ENCODE results near the gene TAF4. TPM values are rescaled to one million over a fixed set of nuclear protein-coding genes. Genes with fewer than 3 reads are reported as not detected.

Gene TAF4
- total and polyA plus RNA-seq, 3 donors from 2014 or later: 30.7 to 111 (median 107) TPM

- intact Hi-C loops (cut with DNase I; ENCODE audit: low total_unique reads): no loop called here
- no peaks in the 10 kb centered on the region for H3K9me3 ChIP-seq
- H3K4me1 ChIP-seq: peaks cover 27% of the 10 kb centered on the region
- peak overlapping the region in 1 of 2 donors; percentile 29 for H3K27ac ChIP-seq
- TF ChIP-seq, protein P1, sequence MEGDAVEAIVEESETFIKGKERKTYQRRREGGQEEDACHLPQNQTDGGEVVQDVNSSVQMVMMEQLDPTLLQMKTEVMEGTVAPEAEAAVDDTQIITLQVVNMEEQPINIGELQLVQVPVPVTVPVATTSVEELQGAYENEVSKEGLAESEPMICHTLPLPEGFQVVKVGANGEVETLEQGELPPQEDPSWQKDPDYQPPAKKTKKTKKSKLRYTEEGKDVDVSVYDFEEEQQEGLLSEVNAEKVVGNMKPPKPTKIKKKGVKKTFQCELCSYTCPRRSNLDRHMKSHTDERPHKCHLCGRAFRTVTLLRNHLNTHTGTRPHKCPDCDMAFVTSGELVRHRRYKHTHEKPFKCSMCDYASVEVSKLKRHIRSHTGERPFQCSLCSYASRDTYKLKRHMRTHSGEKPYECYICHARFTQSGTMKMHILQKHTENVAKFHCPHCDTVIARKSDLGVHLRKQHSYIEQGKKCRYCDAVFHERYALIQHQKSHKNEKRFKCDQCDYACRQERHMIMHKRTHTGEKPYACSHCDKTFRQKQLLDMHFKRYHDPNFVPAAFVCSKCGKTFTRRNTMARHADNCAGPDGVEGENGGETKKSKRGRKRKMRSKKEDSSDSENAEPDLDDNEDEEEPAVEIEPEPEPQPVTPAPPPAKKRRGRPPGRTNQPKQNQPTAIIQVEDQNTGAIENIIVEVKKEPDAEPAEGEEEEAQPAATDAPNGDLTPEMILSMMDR (IDR thresholded peaks at IDR 0.05): no peak
- no peak for DNase-seq
- H3K36me3 ChIP-seq (ENCODE audit: low read depth, missing control alignments): no peaks in the 10 kb centered on the region
- H3K4me3 ChIP-seq: no peak overlapping the region
- H3K27me3 ChIP-seq: no peaks in the 10 kb centered on the region
- 87 to 88% methylated on average over 12 to 13 of the region's 13 CpGs for WGBS, 2 donors
Measured at GRCh38 chr20:62040933-62041332, 24.7 kb downstream of the TAF4 start.

DNA sequence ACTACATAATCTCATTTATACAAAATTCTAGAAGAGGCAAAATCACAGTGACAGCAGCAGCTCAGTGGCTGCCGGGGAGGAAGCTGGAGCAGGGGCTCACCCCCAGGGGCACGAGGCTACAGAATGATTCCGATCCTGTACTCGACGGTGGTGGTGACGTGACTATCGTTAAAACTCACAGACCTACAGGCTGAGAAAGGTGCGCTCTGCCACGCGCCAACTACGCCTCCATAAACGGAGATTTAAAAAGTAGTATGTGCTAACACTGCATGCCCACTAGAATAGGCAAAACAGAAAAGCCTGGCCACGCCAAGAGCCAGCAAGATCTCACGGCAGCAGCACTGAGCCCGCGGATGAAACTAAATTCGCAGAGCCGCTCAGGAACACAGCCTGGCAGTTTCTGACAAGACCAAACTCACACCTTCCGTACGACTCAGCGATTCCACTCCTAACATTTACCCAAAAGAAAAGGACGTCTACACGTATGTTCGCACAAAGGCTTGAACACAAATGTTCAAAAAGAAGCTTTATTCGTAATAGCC is 25.2 kb downstream of the TAF4 start:
- Histone ChIP-seq H3K9me3 (no peaks in the 10 kb centered on the region), H3K4me3 (no peak overlapping the region), H3K36me3 (ENCODE audit: low read depth, missing control alignments) (no peaks in the 10 kb centered on the region), H3K27me3 (no peaks in the 10 kb centered on the region), H3K27ac (peak overlapping the region in 1 of 2 donors; percentile 29), H3K4me1 (peaks cover 27% of the 10 kb centered on the region)
- DNase-seq: no peak
- TF ChIP-seq, protein P1 (IDR thresholded peaks at IDR 0.05): no peak
- TF ChIP-seq POLR2A (IDR thresholded peaks at IDR 0.05): no peak
- WGBS, 2 donors: 89% methylated on average over 25 of the region's 25 CpGs
- intact Hi-C loops (cut with DNase I; ENCODE audit: low total_unique reads): no loop called here

DNA sequence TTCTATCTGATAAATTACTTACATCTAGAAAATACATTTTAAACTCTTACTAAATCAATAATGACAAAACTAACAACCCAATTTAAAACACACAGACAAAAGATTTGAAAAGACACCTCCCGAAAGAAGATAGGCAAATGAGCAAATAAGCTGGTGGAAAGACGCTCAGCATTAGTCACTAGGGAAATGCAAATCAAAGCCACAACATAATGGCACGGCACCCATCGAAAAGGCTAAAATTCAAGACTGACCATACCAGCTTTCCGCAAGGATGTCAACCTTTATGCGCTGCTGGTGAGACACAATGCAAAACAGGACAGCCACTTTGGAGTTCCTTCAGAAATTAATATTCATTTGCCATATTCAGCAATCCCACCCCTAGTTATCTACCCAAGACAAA is 25.9 kb downstream of the TAF4 start:
- no peaks in the 10 kb centered on the region for H3K9me3 ChIP-seq
- DNase-seq: no peak
- H3K27ac ChIP-seq: no peak overlapping the region
- intact Hi-C loops (cut with DNase I; ENCODE audit: low total_unique reads): no loop called here
- peaks cover 27% of the 10 kb centered on the region for H3K4me1 ChIP-seq
- no peak overlapping the region for H3K4me3 ChIP-seq
- H3K27me3 ChIP-seq: no peaks in the 10 kb centered on the region
- H3K36me3 ChIP-seq (ENCODE audit: low read depth, missing control alignments): no peaks in the 10 kb centered on the region
- TF ChIP-seq, protein P1 (IDR thresholded peaks at IDR 0.05): no peak
- no peak for TF ChIP-seq POLR2A (IDR thresholded peaks at IDR 0.05)
- 74 to 83% methylated on average over 6 of the region's 6 CpGs for WGBS, 2 donors

DNA sequence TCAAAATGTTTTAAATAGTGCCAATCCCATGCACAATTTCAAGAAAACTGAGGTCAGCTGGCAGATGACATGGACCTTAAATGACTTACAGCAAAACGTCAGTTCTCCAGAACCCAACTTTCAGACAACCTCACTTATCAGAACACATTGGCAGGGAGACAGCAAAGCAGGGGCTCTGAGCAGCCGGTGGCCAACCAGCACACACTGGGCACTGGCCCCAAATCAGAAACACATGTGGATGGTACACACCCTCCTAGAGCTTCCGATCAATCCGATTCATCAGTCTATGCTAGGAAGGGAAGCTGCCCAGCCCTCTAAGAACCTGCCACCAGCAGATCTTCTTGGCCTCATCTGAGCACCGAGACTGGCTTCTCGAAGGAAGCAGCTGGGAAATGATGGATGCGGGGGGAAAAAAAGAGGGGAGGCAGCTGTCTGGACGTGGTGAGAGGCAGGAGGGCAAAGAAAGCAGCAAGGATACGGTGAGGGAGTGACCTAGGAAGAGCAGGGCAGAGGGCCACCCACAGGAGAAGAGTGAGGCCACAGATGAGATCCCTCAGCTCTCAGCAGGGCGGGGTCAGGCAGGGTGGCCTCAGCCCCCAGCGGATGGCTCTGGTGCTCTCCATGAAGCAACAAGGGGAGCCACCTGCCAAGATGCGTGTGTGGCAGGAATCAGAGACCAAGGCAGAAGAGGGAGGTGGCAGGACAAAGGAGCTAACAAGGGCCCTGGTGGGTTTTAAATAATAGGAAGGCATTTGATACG is 32.9 kb downstream of the TAF4 start:
- peaks cover 21% of the 10 kb centered on the region for H3K4me1 ChIP-seq
- WGBS, 2 donors: 62 to 72% methylated on average over 13 of the region's 13 CpGs
- no peak overlapping the region for H3K27ac ChIP-seq
- no peaks in the 10 kb centered on the region for H3K27me3 ChIP-seq
- H3K4me3 ChIP-seq: no peak overlapping the region
- intact Hi-C loops (cut with DNase I; ENCODE audit: low total_unique reads): no loop called here
- H3K9me3 ChIP-seq: no peaks in the 10 kb centered on the region
- no peaks in the 10 kb centered on the region for H3K36me3 ChIP-seq (ENCODE audit: low read depth, missing control alignments)
- no peak for DNase-seq
- TF ChIP-seq, protein P1 (IDR thresholded peaks at IDR 0.05): no peak
- TF ChIP-seq POLR2A (IDR thresholded peaks at IDR 0.05): no peak

Measured in testis (tissue), 3 donors.